Parietal lobe (tissue), 2 donors: ENCODE results near the gene MLF2. TPM values are rescaled to one million over a fixed set of nuclear protein-coding genes. Genes with fewer than 3 reads are reported as not detected.

Experiments used
- small RNA-seq: library from RNA; depleted of rRNA; stranded (forward); fragments of <200 nt; gene quantifications from one replicate; pipeline ENCODE3, GENCODE V24; 2014; ENCODE audit warnings: low replicate concordance
- total RNA-seq: library from RNA; depleted of rRNA; stranded (reverse); fragments of >200 nt; gene quantifications from one replicate; pipeline ENCODE4 v1.2.3, GENCODE V29; 2014

The MLF2 gene, protein sequence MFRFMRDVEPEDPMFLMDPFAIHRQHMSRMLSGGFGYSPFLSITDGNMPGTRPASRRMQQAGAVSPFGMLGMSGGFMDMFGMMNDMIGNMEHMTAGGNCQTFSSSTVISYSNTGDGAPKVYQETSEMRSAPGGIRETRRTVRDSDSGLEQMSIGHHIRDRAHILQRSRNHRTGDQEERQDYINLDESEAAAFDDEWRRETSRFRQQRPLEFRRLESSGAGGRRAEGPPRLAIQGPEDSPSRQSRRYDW
- 110 TPM for total RNA-seq

DNA sequence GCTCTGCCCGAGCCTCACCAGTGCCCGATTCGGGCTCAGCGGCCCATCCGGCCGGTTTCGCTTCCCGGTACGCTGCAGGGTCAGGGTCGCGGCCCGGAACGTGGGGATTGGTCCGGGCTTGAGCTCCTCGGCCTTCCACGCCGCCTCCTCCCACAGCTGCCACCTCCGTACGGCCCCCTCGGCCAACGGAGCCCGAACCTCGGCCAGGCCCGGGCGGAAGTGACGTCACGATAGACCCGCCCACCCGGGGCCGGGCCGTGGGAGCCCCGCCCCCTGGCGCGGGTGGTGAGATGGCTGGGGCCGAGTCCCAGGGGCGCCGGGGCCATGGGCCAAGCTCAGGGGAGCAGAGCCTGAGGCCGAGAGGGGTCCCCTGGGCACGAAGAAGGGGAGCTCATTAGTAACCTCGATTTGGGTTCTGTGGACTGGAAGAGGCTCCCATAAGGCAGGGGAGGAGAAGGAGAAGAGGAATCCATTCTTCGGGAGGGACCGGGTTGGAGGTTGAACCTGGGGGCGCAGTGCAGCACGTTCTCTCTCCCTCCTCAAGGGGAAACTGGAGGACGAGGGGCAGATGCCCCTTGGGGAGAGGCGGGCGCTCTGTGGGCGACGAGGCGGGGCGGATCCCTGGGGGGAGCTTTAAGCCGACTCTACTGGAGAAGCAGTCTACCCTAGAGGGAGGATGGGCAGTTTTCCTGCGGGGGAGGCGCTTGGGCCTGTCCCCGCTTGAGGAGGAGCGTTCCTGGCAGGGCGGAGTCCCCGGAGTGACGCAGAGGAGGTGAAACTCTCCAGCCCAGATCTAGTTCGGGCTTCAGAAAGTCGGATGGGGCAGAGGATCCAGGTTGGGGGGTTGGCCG lies at the start of gene MLF2:
Gene MLF2, minus strand, starts transcription at position 221 of the 851 bp plus-strand sequence. CDS start 807 bp downstream, outside the sequence.

DNA sequence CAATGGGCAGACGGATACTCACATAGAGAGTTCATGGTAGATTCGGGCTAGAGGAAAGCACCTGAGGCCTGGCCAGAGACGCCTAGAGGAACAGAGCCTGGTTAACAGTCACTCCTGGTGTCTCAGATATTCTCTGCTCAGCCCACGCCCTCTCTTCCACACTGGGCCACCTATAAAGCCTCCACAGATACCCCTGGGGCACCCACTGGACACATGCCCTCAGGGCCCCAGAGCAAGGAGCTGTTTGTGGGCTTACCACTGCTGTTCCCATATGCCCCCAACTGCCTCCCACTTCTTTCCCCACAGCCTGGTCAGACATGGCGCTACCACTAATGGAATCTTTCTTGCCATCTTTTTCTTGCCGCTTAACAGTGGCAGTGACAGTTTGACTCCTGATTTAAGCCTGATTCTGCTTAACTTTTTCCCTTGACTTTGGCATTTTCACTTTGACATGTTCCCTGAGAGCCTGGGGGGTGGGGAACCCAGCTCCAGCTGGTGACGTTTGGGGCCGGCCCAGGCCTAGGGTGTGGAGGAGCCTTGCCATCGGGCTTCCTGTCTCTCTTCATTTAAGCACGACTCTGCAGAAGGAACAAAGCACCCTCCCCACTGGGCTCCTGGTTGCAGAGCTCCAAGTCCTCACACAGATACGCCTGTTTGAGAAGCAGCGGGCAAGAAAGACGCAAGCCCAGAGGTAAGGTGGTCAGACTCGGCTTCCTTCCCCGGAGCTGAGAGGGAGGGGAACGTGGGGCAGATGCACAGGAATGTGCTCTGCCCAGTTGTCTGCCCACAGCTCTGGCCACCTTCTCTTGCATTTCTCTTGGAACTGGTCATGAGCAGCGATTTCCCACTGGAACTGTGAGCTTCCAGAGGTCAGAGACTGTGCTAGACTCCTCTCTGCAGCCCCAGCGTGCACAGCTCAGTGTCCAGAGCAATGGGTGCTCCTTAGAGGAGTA lies 36.3 kb upstream of the MLF2 start, which contains the start of gene CD4:
Gene CD4, plus strand, starts transcription at position 557 of the 953 bp plus-strand sequence. CDS start 10,611 bp downstream, outside the sequence.

DNA sequence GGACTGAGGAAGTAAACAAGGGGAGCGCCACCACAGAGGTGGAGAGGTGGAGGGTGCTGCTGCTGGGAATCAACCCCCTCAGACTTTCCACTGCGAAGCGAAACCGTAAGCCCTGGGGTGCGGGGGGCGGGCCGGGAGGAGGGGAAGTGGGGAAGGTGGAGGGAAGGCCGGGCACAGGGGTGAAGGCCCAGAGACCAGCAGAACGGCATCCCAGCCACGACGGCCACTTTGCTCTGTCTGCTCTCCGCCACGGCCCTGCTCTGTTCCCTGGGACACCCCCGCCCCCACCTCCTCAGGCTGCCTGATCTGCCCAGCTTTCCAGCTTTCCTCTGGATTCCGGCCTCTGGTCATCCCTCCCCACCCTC lies 19.4 kb upstream of the MLF2 start, which contains the start of gene LAG3:
Gene LAG3, plus strand, starts transcription at position 190 of the 365 bp plus-strand sequence. CDS start 333 bp downstream, outside the sequence.

DNA sequence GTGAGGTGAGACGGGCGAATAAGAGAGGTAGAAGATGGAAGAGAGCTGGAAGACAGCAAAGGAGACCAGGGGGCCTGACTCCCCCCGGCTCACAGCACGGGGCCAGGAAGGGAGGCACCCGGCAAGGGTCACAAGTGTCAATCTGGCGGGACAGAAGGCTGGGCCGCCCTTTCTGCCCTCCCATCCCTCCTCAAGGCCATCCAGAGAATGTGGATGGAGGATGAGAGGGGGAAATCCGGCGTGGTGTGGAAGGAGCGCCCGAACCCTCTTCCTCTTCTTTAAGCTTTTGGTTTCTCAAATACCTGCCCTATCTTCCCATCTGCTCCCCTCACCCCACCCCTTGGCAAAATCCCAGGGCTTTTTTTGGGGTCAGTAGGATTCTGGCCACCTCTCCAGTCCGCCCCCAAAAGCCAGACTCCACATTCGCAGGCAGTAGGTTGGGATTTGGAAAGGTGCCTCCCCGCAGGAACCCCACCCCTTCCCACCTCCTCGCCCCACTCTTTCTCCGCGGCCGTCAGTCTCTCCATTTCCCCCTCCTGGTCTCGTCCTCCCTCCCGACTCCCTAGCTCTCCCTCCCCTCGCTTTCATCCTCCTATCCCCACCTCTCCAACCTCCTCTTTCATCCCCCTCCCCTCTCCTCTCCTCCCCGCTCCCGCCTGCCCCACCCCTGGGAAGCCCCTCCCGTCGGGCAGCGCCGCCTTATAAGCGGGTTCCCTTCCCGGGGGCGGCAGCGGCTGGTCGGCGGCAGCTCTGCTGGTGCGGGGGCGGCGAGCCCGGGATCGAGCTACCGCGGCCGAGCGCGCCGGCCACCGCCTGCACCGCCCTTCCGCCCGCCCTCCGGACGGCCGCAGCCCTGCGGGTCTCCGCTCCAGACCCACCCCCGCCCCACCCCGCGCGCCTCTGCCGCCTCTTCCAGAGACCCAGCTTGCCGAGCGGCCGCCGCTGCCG lies 13.0 kb upstream of the MLF2 start, which contains the start of gene PTMS:
Gene PTMS, plus strand, starts transcription at position 730 of the 948 bp plus-strand sequence. CDS start 343 bp downstream, outside the sequence.

DNA sequence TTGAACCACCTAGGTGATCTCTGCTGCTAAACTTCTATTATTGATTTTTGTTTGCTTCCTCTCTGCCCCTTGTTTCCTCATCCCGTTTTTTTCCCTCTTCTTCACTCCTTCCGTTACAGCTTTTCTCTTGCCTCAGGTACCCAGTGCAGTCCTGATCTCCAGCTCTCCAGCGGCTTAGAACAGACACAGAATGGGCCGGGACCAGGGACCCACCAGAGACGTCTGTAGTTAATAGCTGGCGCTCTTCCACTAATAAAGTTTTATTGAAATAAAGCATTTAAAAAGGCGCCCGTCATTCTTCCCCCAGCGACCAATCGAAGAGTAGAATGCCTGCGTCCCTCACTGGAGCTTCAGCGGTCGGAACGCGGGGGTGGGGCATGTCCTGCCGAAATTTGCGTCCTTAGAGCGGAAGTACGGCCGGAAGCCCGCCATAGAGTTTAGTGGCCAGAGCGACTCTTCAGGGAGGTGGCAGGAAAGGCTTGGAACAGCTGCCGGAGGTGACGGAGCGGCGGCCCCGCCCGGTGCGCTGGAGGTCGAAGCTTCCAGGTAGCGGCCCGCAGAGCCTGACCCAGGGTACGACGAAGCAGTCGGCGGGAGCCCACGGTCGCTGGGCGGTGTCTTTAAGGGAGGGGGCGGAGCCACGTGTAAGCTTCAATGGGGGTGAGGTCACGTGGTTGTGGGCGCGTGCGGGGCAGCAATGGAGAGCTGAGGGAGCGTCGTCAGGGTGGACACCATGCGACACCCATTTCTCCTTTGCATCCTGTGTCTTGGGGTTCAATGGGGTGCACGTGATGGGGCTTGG lies 29.1 kb downstream of the MLF2 start, which contains the start of gene COPS7A:
Gene COPS7A, plus strand, starts transcription at position 440 of the 802 bp plus-strand sequence. CDS start 611 bp downstream, outside the sequence.

DNA sequence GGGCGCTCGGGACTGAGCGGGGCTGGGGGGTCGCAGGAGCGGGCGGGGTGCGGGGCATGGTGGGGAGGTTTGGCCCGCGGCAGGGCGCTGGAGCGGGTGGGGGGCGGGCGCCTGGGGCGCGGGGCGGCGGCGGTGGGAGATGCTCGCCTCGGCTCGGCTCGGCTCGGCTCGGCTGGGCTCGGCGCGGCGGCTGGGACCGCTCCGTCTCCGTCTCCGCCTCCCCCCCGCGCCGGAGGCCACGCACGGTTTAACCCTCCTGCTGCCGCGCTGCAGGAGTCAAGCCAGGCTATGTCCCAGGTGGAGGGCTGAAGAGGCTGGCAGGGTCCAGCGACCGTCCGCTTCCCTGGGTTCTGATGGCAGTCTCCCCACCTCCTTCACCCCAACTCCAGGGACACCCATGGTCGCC lies 52.3 kb downstream of the MLF2 start, which contains the start of gene PIANP:
Gene PIANP, minus strand, starts transcription at position 170 of the 406 bp plus-strand sequence. CDS start 2,754 bp downstream, outside the sequence.

Small RNA genes within 50 kb of the gene (small RNA-seq; reads per million reads assigned to genes)
- gene RNU6-781P, result not detected

Other genes starting within 250 kb of the MLF2 start
- gene GAPDH, start 218.6 kb downstream of the MLF2 start, total RNA-seq, result 1,745 TPM
- 6.6 TPM for gene IFFO1, start 197.1 kb downstream of the MLF2 start, total RNA-seq
- 18.5 TPM for gene NOP2, start 184.8 kb downstream of the MLF2 start, total RNA-seq
- gene CHD4, start 145.8 kb downstream of the MLF2 start, total RNA-seq, result 210 TPM
- 0.94 TPM for gene LPAR5, start 117.2 kb downstream of the MLF2 start, total RNA-seq
- gene ACRBP, start 105.7 kb downstream of the MLF2 start, total RNA-seq, result 1.6 TPM
- gene ING4, start 90.0 kb downstream of the MLF2 start, total RNA-seq, result 83.6 TPM
- gene ZNF384, start 63.8 kb downstream of the MLF2 start, total RNA-seq, result 32.2 TPM
- gene PIANP, start 52.3 kb downstream of the MLF2 start, total RNA-seq, result 4.1 TPM
- 39.4 TPM for gene COPS7A, start 29.1 kb downstream of the MLF2 start, total RNA-seq
- 64.5 TPM for gene PTMS, start 13.2 kb upstream of the MLF2 start, total RNA-seq
- not detected for gene LAG3, start 19.4 kb upstream of the MLF2 start, total RNA-seq
- 1.9 TPM for gene CD4, start 36.4 kb upstream of the MLF2 start, total RNA-seq
- 57.0 TPM for gene GPR162, start 68.7 kb upstream of the MLF2 start, total RNA-seq
- gene P3H3, start 75.3 kb upstream of the MLF2 start, total RNA-seq, result 25.7 TPM
- gene GNB3, start 87.8 kb upstream of the MLF2 start, total RNA-seq, result 5.9 TPM
- gene CDCA3, start 98.1 kb upstream of the MLF2 start, total RNA-seq, result 4.1 TPM
- gene USP5, start 99.0 kb upstream of the MLF2 start, total RNA-seq, result 64.8 TPM
- 181 TPM for gene TPI1, start 114.4 kb upstream of the MLF2 start, total RNA-seq
- 2.8 TPM for gene SPSB2, start 120.2 kb upstream of the MLF2 start, total RNA-seq
- gene LRRC23, start 151.7 kb upstream of the MLF2 start, total RNA-seq, result 8.5 TPM
- gene ENO2, start 161.4 kb upstream of the MLF2 start, total RNA-seq, result 146 TPM
- gene ATN1, start 174.8 kb upstream of the MLF2 start, total RNA-seq, result 22.5 TPM
- gene RNU7-1, start 190.7 kb upstream of the MLF2 start, total RNA-seq, result not detected
- gene C12orf57, start 190.9 kb upstream of the MLF2 start, total RNA-seq, result 295 TPM
- gene PTPN6, start 198.2 kb upstream of the MLF2 start, total RNA-seq, result 3.4 TPM
- 104 TPM for gene PHB2, start 217.5 kb upstream of the MLF2 start, total RNA-seq
- gene EMG1, start 217.8 kb upstream of the MLF2 start, total RNA-seq, result 39.4 TPM